ENCODE data around the gene NEK10. TPM values are rescaled to one million over a fixed set of nuclear protein-coding genes. Genes with fewer than 3 reads are reported as not detected.

The NEK10 gene
- total RNA-seq, 2 experiments from 2014 or later = 0.28 to 1.3 TPM

DNA sequence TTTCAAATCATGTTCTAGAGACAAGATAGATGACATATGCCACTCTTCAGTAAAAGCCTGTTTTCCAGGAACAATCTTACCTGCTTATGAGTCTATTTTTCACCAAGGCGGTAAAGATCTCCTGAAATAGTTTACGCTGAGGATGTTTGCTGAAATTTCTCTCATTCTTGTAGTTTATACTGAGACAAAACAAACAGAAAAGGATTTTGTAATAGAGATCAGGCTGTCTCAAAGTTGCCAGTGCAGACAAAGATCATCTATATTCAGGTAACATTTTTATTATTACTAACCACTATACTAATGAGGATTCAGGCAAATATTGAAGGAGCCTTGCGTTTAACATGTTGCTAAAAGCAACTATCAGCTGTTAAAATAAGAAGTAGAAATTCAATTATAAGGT is 25.0 kb downstream of the NEK10 start:
- CTCF ChIA-PET (ENCODE audit: unreplicated experiment) = no interaction called here
- no peaks in the 10 kb centered on the region for H3K79me2 ChIP-seq (ENCODE audit: insufficient read depth, low read depth, low read length)
- no peaks in the 10 kb centered on the region for H3K4me1 ChIP-seq (ENCODE audit: insufficient read depth, low read length, poor library complexity, severe bottlenecking)
- H3K9me3 ChIP-seq (ENCODE audit: low read length) = no peaks in the 10 kb centered on the region
- no peak overlapping the region for H3K27ac ChIP-seq (ENCODE audit: low read depth, low read length, poor library complexity, severe bottlenecking)
- no peak overlapping the region for H3K4me2 ChIP-seq (ENCODE audit: low read length)
- no peak overlapping the region for H2AFZ ChIP-seq (ENCODE audit: low read length)
- no peak for DNase-seq (ENCODE audit: low spot score)
- no peaks in the 10 kb centered on the region for H3K36me3 ChIP-seq (ENCODE audit: insufficient read depth, low read length)
- no TSS peak for BruUV-seq (replicated peaks)
- POLR2A ChIA-PET = no interaction called here
- intact Hi-C loops (cut with micrococcal nuclease; ENCODE audit: unreplicated experiment) = no loop called here
- H3K9me2 ChIP-seq (ENCODE audit: insufficient read depth, low read length) = no peaks in the 10 kb centered on the region
- TF ChIP-seq, protein P1, sequence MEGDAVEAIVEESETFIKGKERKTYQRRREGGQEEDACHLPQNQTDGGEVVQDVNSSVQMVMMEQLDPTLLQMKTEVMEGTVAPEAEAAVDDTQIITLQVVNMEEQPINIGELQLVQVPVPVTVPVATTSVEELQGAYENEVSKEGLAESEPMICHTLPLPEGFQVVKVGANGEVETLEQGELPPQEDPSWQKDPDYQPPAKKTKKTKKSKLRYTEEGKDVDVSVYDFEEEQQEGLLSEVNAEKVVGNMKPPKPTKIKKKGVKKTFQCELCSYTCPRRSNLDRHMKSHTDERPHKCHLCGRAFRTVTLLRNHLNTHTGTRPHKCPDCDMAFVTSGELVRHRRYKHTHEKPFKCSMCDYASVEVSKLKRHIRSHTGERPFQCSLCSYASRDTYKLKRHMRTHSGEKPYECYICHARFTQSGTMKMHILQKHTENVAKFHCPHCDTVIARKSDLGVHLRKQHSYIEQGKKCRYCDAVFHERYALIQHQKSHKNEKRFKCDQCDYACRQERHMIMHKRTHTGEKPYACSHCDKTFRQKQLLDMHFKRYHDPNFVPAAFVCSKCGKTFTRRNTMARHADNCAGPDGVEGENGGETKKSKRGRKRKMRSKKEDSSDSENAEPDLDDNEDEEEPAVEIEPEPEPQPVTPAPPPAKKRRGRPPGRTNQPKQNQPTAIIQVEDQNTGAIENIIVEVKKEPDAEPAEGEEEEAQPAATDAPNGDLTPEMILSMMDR (conservative IDR thresholded peaks at IDR 0.05; ENCODE audit: low read length) = no peak
- no peak for TF ChIP-seq EZH2phosphoT487 (IDR thresholded peaks at IDR 0.05; ENCODE audit: borderline replicate concordance, low read depth, low read length)
- no peak overlapping the region for H3K4me3 ChIP-seq (ENCODE audit: low read depth, low read length, poor library complexity, severe bottlenecking)
- H4K20me1 ChIP-seq (ENCODE audit: insufficient read depth, low read length) = no peaks in the 10 kb centered on the region

GRCh38 chr3:27342267-27342666 is 26.9 kb downstream of the NEK10 start:
- CTCF ChIA-PET (ENCODE audit: unreplicated experiment) = no interaction called here
- H3K9me3 ChIP-seq (ENCODE audit: low read length) = no peaks in the 10 kb centered on the region
- H3K36me3 ChIP-seq (ENCODE audit: insufficient read depth, low read length) = no peaks in the 10 kb centered on the region
- no peak overlapping the region for H3K4me2 ChIP-seq (ENCODE audit: low read length)
- no TSS peak for BruUV-seq (replicated peaks)
- TF ChIP-seq, protein P1 (conservative IDR thresholded peaks at IDR 0.05; ENCODE audit: low read length) = no peak
- TF ChIP-seq EZH2phosphoT487 (IDR thresholded peaks at IDR 0.05; ENCODE audit: borderline replicate concordance, low read depth, low read length) = no peak
- H3K4me1 ChIP-seq (ENCODE audit: insufficient read depth, low read length, poor library complexity, severe bottlenecking) = no peaks in the 10 kb centered on the region
- H3K4me3 ChIP-seq (ENCODE audit: low read depth, low read length, poor library complexity, severe bottlenecking) = no peak overlapping the region
- no peaks in the 10 kb centered on the region for H3K9me2 ChIP-seq (ENCODE audit: insufficient read depth, low read length)
- H4K20me1 ChIP-seq (ENCODE audit: insufficient read depth, low read length) = no peaks in the 10 kb centered on the region
- DNase-seq (ENCODE audit: low spot score) = no peak
- POLR2A ChIA-PET = no interaction called here
- no peaks in the 10 kb centered on the region for H3K79me2 ChIP-seq (ENCODE audit: insufficient read depth, low read depth, low read length)
- intact Hi-C loops (cut with micrococcal nuclease; ENCODE audit: unreplicated experiment) = no loop called here
- H2AFZ ChIP-seq (ENCODE audit: low read length) = no peak overlapping the region
- no peak overlapping the region for H3K27ac ChIP-seq (ENCODE audit: low read depth, low read length, poor library complexity, severe bottlenecking)

DNA sequence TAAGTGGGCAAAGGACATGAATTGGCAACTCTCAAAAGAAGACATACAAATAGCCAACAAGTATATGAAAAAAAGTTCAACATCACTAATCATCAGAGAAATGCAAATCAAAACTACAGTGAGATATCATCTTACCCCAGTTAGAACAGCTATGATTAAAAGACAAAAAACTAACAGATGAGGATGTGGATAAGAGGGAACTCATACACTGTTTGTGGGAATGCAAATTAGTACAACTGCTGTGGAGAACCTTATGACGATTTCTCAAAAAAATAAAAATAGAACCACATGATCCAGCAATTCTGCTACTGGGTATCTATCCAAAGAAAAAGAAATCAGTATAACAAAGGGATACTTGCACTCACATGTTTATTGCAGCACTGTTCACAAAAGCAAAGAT is 28.6 kb downstream of the NEK10 start:
- intact Hi-C loops (cut with micrococcal nuclease; ENCODE audit: unreplicated experiment) = no loop called here
- H3K27ac ChIP-seq (ENCODE audit: low read depth, low read length, poor library complexity, severe bottlenecking) = no peak overlapping the region
- H2AFZ ChIP-seq (ENCODE audit: low read length) = no peak overlapping the region
- no peaks in the 10 kb centered on the region for H3K79me2 ChIP-seq (ENCODE audit: insufficient read depth, low read depth, low read length)
- H3K9me2 ChIP-seq (ENCODE audit: insufficient read depth, low read length) = no peaks in the 10 kb centered on the region
- H3K9me3 ChIP-seq (ENCODE audit: low read length) = no peaks in the 10 kb centered on the region
- DNase-seq (ENCODE audit: low spot score) = no peak
- H4K20me1 ChIP-seq (ENCODE audit: insufficient read depth, low read length) = no peaks in the 10 kb centered on the region
- no peak overlapping the region for H3K4me3 ChIP-seq (ENCODE audit: low read depth, low read length, poor library complexity, severe bottlenecking)
- H3K36me3 ChIP-seq (ENCODE audit: insufficient read depth, low read length) = no peaks in the 10 kb centered on the region
- H3K4me1 ChIP-seq (ENCODE audit: insufficient read depth, low read length, poor library complexity, severe bottlenecking) = no peaks in the 10 kb centered on the region
- no TSS peak for BruUV-seq (replicated peaks)
- H3K4me2 ChIP-seq (ENCODE audit: low read length) = no peak overlapping the region
- TF ChIP-seq EZH2phosphoT487 (IDR thresholded peaks at IDR 0.05; ENCODE audit: borderline replicate concordance, low read depth, low read length) = no peak
- TF ChIP-seq, protein P1 (conservative IDR thresholded peaks at IDR 0.05; ENCODE audit: low read length) = no peak
- ChIA-PET POLR2A (no interaction called here), CTCF (ENCODE audit: unreplicated experiment) (no interaction called here)

Data from OCI-LY7 (cell line).